ENCODE data around the gene PDE4D.

DNA sequence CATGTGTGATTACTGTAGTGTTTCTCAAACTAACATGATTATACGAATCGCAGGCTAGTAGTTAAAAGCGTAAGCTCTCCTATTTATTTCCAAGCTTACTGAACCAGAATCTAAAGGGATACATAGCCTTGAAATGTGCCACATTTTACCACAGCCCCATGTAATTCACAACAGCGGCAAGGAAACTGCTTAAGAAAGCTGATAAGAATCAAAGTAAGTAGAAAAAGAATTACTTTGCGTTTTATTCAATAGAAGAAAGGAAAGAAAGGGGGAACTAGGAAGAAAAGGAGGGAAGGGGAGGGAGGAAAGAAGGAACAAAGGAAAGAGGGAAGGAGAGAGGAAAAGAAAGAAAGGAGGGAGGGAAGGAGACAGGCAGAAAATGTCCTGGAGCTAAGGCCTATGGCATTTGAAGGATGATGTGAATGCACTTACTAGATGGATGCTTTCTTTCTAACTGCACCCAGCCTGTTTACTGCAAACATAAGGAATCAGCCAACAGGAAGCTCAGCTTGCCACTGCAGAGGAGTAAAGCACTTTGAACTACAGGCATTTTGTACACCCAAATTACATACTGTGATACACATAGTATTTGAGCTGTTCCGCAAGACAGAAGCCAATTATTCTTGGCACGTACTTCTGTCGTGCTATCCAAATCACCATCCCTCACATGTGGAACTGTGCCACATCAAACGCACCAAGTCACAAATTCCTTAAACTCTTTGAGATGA, 789.0 kb downstream of the PDE4D start:
- TF ChIP-seq POLR2A (IDR thresholded peaks at IDR 0.05), result no peak
- TF ChIP-seq, protein P1, sequence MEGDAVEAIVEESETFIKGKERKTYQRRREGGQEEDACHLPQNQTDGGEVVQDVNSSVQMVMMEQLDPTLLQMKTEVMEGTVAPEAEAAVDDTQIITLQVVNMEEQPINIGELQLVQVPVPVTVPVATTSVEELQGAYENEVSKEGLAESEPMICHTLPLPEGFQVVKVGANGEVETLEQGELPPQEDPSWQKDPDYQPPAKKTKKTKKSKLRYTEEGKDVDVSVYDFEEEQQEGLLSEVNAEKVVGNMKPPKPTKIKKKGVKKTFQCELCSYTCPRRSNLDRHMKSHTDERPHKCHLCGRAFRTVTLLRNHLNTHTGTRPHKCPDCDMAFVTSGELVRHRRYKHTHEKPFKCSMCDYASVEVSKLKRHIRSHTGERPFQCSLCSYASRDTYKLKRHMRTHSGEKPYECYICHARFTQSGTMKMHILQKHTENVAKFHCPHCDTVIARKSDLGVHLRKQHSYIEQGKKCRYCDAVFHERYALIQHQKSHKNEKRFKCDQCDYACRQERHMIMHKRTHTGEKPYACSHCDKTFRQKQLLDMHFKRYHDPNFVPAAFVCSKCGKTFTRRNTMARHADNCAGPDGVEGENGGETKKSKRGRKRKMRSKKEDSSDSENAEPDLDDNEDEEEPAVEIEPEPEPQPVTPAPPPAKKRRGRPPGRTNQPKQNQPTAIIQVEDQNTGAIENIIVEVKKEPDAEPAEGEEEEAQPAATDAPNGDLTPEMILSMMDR (IDR thresholded peaks at IDR 0.05), result no peak
